Muscle of arm (tissue), 12 donors: ENCODE measurements around the gene NFKBIZ. TPM values are rescaled to one million over a fixed set of nuclear protein-coding genes. Genes with fewer than 3 reads are reported as not detected.
"Not testable (repeated sequence)": the region's sequence is repeated elsewhere in the genome, so short reads cannot be mapped to it uniquely, and the experiment has no call there.

ENCODE experiments used
- DNase-seq: peaks from one replicate; pipeline ENCODE4 v3.0.0-alpha.2; 2013
- polyA plus RNA-seq, 12 donors: library from polyadenylated mRNA; unstranded; fragments of 120-200 nt; gene quantifications; one replicate each; pipeline ENCODE4 v1.2.1, GENCODE V29; 2013; ENCODE audit not compliant: insufficient read length in 12 of 12

NFKBIZ gene
- polyA plus RNA-seq, 12 donors, result 2.0 to 24.3 (median 5.0) TPM; not detected in 1

- DNase-seq, result peak; percentile 31
Measured at GRCh38 chr3:101850246-101851051, 1.1 kb downstream of the NFKBIZ start.

- no peak for DNase-seq
Measured at GRCh38 chr3:101851072-101851770, 1.9 kb downstream of the NFKBIZ start.

- no peak for DNase-seq
Measured at GRCh38 chr3:101851850-101852714, 2.8 kb downstream of the NFKBIZ start.

- no peak for DNase-seq
Measured at GRCh38 chr3:101852983-101853840, 3.9 kb downstream of the NFKBIZ start.

- no peak for DNase-seq
Measured at GRCh38 chr3:101853982-101854381, 4.7 kb downstream of the NFKBIZ start.

- DNase-seq, result no peak
Measured at GRCh38 chr3:101854608-101855304, 5.4 kb downstream of the NFKBIZ start.

- no peak for DNase-seq
Measured at GRCh38 chr3:101857301-101857741, 8.0 kb downstream of the NFKBIZ start.

GRCh38 chr3:101858464-101859030 lies 9.2 kb downstream of the NFKBIZ start:
- no peak for DNase-seq

- no peak for DNase-seq
Measured at GRCh38 chr3:101859882-101860448, 10.7 kb downstream of the NFKBIZ start.

- DNase-seq, result no peak
Measured at GRCh38 chr3:101861212-101861788, 12.0 kb downstream of the NFKBIZ start.

GRCh38 chr3:101861789-101862415 lies 12.6 kb downstream of the NFKBIZ start:
- DNase-seq, result no peak

- no peak for DNase-seq
Measured at GRCh38 chr3:101862416-101863165, 13.3 kb downstream of the NFKBIZ start.

- DNase-seq, result not testable (repeated sequence)
Measured at GRCh38 chr3:101864926-101865325, 15.6 kb downstream of the NFKBIZ start.

- DNase-seq, result no peak
Measured at GRCh38 chr3:101865751-101866509, 16.6 kb downstream of the NFKBIZ start.

- no peak for DNase-seq
Measured at GRCh38 chr3:101867511-101867910, 18.2 kb downstream of the NFKBIZ start.

GRCh38 chr3:101867996-101868395 lies 18.7 kb downstream of the NFKBIZ start:
- DNase-seq, result no peak
